Chondrocyte (in vitro differentiated cells): ENCODE measurements around the gene XPNPEP2. TPM values are rescaled to one million over a fixed set of nuclear protein-coding genes. Genes with fewer than 3 reads are reported as not detected.

Experiments
- DNase-seq: peaks from one replicate; pipeline ENCODE4 v3.0.0; 2021; ENCODE audit warnings: mixed read lengths, low spot score
- H3K27ac Mint-ChIP-seq: one replicate; pipeline ENCODE4 v1.8.0; 2021; ENCODE audit warnings: mild to moderate bottlenecking, moderate library complexity, mixed read lengths; ENCODE audit not compliant: unreplicated experiment
- H3K27me3 Mint-ChIP-seq: 2 replicates; pipeline ENCODE4 v1.8.0; 2021; ENCODE audit warnings: low read depth, mixed read lengths
- H3K36me3 Mint-ChIP-seq: 2 replicates; pipeline ENCODE4 v1.8.0; 2021; ENCODE audit warnings: low read depth, mixed read lengths
- H3K4me1 Mint-ChIP-seq: 2 replicates; pipeline ENCODE4 v1.8.0; 2021; ENCODE audit warnings: low read depth, mild to moderate bottlenecking, mixed read lengths
- H3K4me3 Mint-ChIP-seq: one replicate; pipeline ENCODE4 v1.8.0; 2021; ENCODE audit warnings: mild to moderate bottlenecking, moderate library complexity, mixed read lengths; ENCODE audit not compliant: unreplicated experiment
- H3K9me3 Mint-ChIP-seq: 2 replicates; pipeline ENCODE4 v1.8.0; 2021; ENCODE audit warnings: low read depth, mixed read lengths
- CTCF ChIP-seq: fragments of 200-600 bp; sonication (generic); IDR thresholded peaks from 2 replicates; pipeline ENCODE4 v1.5.0; 2021; ENCODE audit warnings: antibody characterized with exemption, mild to moderate bottlenecking, moderate library complexity
- total RNA-seq: library from RNA; stranded (reverse); gene quantifications from 3 replicates; pipeline ENCODE4 v1.2.1, GENCODE V29; 2021

The XPNPEP2 gene
- total RNA-seq, 1 donor from 2014 or later, result not detected

- no peaks in the 10 kb centered on the region for H3K36me3 Mint-ChIP-seq
- no peak for TF ChIP-seq CTCF
These were observed 38.2 kb upstream of the XPNPEP2 start for GRCh38 chrX:129700536-129700935.

GRCh38 chrX:129701624-129702069 is 37.1 kb upstream of the XPNPEP2 start:
- Mint-ChIP-seq H3K4me3 (no peak overlapping the region), H3K36me3 (no peaks in the 10 kb centered on the region)
- no peak for TF ChIP-seq CTCF

More at GRCh38 chrX:129700536-129700935, 38.2 kb upstream of the XPNPEP2 start:
- no peaks in the 10 kb centered on the region for H3K9me3 Mint-ChIP-seq
- DNase-seq, result no peak
- H3K4me1 Mint-ChIP-seq, result no peaks in the 10 kb centered on the region
- no peak overlapping the region for H3K27ac Mint-ChIP-seq
- no peak overlapping the region for H3K4me3 Mint-ChIP-seq
- H3K27me3 Mint-ChIP-seq, result peaks cover 5% of the 10 kb centered on the region

GRCh38 chrX:129704491-129704890 is 34.3 kb upstream of the XPNPEP2 start:
- peaks cover 4% of the 10 kb centered on the region for H3K9me3 Mint-ChIP-seq
- TF ChIP-seq CTCF, result no peak

More at GRCh38 chrX:129701624-129702069, 37.1 kb upstream of the XPNPEP2 start:
- Mint-ChIP-seq H3K9me3 (no peaks in the 10 kb centered on the region), H3K27ac (peak overlapping the region; percentile 45), H3K4me1 (peaks cover 7% of the 10 kb centered on the region), H3K27me3 (peaks cover 5% of the 10 kb centered on the region)
- DNase-seq, result no peak

GRCh38 chrX:129705377-129705925 is 33.3 kb upstream of the XPNPEP2 start:
- Mint-ChIP-seq H3K9me3 (peaks cover 4% of the 10 kb centered on the region), H3K4me3 (no peak overlapping the region), H3K27me3 (peaks cover 2% of the 10 kb centered on the region), H3K4me1 (peaks cover 10% of the 10 kb centered on the region), H3K36me3 (peaks cover 4% of the 10 kb centered on the region), H3K27ac (no peak overlapping the region)
- no peak for DNase-seq
- TF ChIP-seq CTCF, result no peak

More at GRCh38 chrX:129704491-129704890, 34.3 kb upstream of the XPNPEP2 start:
- H3K27me3 Mint-ChIP-seq, result peaks cover 2% of the 10 kb centered on the region
- peaks cover 10% of the 10 kb centered on the region for H3K4me1 Mint-ChIP-seq
- no peak overlapping the region for H3K27ac Mint-ChIP-seq
- DNase-seq, result no peak
- no peak overlapping the region for H3K4me3 Mint-ChIP-seq
- H3K36me3 Mint-ChIP-seq, result peaks cover 4% of the 10 kb centered on the region

GRCh38 chrX:129705988-129706387 is 32.8 kb upstream of the XPNPEP2 start:
- no peak for TF ChIP-seq CTCF
- Mint-ChIP-seq H3K27ac (no peak overlapping the region), H3K27me3 (peaks cover 7% of the 10 kb centered on the region), H3K9me3 (peaks cover 4% of the 10 kb centered on the region), H3K36me3 (peaks cover 4% of the 10 kb centered on the region), H3K4me1 (peaks cover 10% of the 10 kb centered on the region), H3K4me3 (no peak overlapping the region)
- DNase-seq, result no peak
